Mesenchymal stem cell (in vitro differentiated cells and primary cell): Measurements from ENCODE around the gene NPHP4.

Experiments used
- DNase-seq: peaks from one replicate; pipeline ENCODE4 v3.0.0-alpha.2; 2013
- H2AFZ ChIP-seq: one replicate; pipeline ENCODE4 v1.6.1; 2013; ENCODE audit warnings: low read depth, mild to moderate bottlenecking, control low read depth, inconsistent platforms, low read length, moderate library complexity
- H2AK5ac ChIP-seq: 2 replicates; pipeline ENCODE4 v1.6.1; 2013; ENCODE audit warnings: low read length, moderate library complexity, mild to moderate bottlenecking, inconsistent platforms; ENCODE audit not compliant: severe bottlenecking
- H2BK120ac ChIP-seq: one replicate; pipeline ENCODE4 v1.6.1; 2013; ENCODE audit warnings: low read depth, mild to moderate bottlenecking, inconsistent platforms, low read length, moderate library complexity
- H2BK12ac ChIP-seq, 2 experiments: one replicate each; pipeline ENCODE4 v1.6.1; 2013; ENCODE audit warnings: inconsistent platforms in 2 of 2, low read length in 2 of 2, mild to moderate bottlenecking in 2 of 2, moderate library complexity in 2 of 2, control low read depth in 1 of 2
- H2BK15ac ChIP-seq: one replicate; pipeline ENCODE4 v1.6.1; 2013; ENCODE audit warnings: mild to moderate bottlenecking, low read depth, inconsistent platforms; ENCODE audit not compliant: poor library complexity, severe bottlenecking
- H2BK5ac ChIP-seq: 2 replicates; pipeline ENCODE4 v1.6.1; 2013; ENCODE audit warnings: low read depth, mild to moderate bottlenecking, low read length, control low read depth, inconsistent platforms; ENCODE audit not compliant: poor library complexity, severe bottlenecking
- H3K14ac ChIP-seq, 2 experiments: one replicate each; pipeline ENCODE4 v1.6.1; 2013; ENCODE audit warnings: inconsistent platforms in 2 of 2, low read length in 2 of 2, control low read depth in 1 of 2, mild to moderate bottlenecking in 1 of 2, moderate library complexity in 1 of 2
- H3K18ac ChIP-seq, 2 experiments: one replicate each; pipeline ENCODE4 v1.6.1; 2013; ENCODE audit warnings: inconsistent platforms in 2 of 2, low read length in 2 of 2, control low read depth in 1 of 2, low read depth in 1 of 2, mild to moderate bottlenecking in 1 of 2
- H3K23ac ChIP-seq, 2 experiments: one replicate each; pipeline ENCODE4 v1.6.1; 2013; ENCODE audit warnings: inconsistent platforms in 2 of 2, low read length in 2 of 2, mild to moderate bottlenecking in 2 of 2, moderate library complexity in 2 of 2, control low read depth in 1 of 2
- H3K27ac ChIP-seq: 2 replicates; pipeline ENCODE4 v1.5.1; 2013; ENCODE audit warnings: mild to moderate bottlenecking, moderate library complexity, low read length, control low read depth, inconsistent platforms; ENCODE audit not compliant: poor library complexity, severe bottlenecking
- H3K27me3 ChIP-seq, 2 experiments: 2 replicates each; pipeline versions ENCODE4 v1.6.1 to v1.7.0; 2013; ENCODE audit warnings: low read length in 2 of 2, mild to moderate bottlenecking in 2 of 2, moderate library complexity in 2 of 2, control low read depth in 1 of 2, inconsistent platforms in 1 of 2; ENCODE audit not compliant: control insufficient read depth in 1 of 2, insufficient read depth in 1 of 2
- H3K36me3 ChIP-seq, 2 experiments: 2 replicates each; pipeline versions ENCODE4 v1.6.1 to v1.7.0; 2013; ENCODE audit warnings: low read length in 2 of 2, control low read depth in 1 of 2, inconsistent platforms in 1 of 2, low read depth in 1 of 2, mild to moderate bottlenecking in 1 of 2; ENCODE audit not compliant: insufficient read depth in 2 of 2, control insufficient read depth in 1 of 2
- H3K4ac ChIP-seq, 2 experiments: one replicate each; pipeline ENCODE4 v1.6.1; 2013; ENCODE audit warnings: inconsistent platforms in 2 of 2, low read length in 2 of 2, mild to moderate bottlenecking in 2 of 2, moderate library complexity in 2 of 2, control low read depth in 1 of 2, low read depth in 1 of 2
- H3K4me1 ChIP-seq: 2 replicates; pipeline ENCODE4 v1.6.1; 2013; ENCODE audit warnings: low read depth, low read length, control low read depth; ENCODE audit not compliant: control insufficient read depth, insufficient read depth
- H3K4me2 ChIP-seq: 2 replicates; pipeline ENCODE4 v1.6.1; 2013; ENCODE audit warnings: low read length, mild to moderate bottlenecking, inconsistent platforms; ENCODE audit not compliant: poor library complexity, severe bottlenecking
- H3K4me3 ChIP-seq, 2 experiments: 2 replicates each; pipeline versions ENCODE4 v1.5.1 to v1.7.0; 2013; ENCODE audit warnings: low read length in 2 of 2, mild to moderate bottlenecking in 2 of 2, control low read depth in 1 of 2, low read depth in 1 of 2; ENCODE audit not compliant: insufficient read depth in 1 of 2
- H3K79me1 ChIP-seq: replicated peaks from 2 replicates; pipeline ENCODE4 v1.6.1; 2013; ENCODE audit warnings: mild to moderate bottlenecking, control low read depth, low read length, inconsistent platforms; ENCODE audit not compliant: poor library complexity, severe bottlenecking
- H3K9ac ChIP-seq: 2 replicates; pipeline ENCODE4 v1.7.0; 2013; ENCODE audit warnings: mild to moderate bottlenecking, low read length, moderate library complexity
- H3K9me3 ChIP-seq: 2 replicates; pipeline ENCODE4 v1.7.0; 2013; ENCODE audit warnings: mild to moderate bottlenecking, low read length; ENCODE audit not compliant: control insufficient read depth
- H4K8ac ChIP-seq: one replicate; pipeline ENCODE4 v1.6.1; 2013; ENCODE audit warnings: inconsistent platforms, mild to moderate bottlenecking, low read length, moderate library complexity
- H4K91ac ChIP-seq: one replicate; pipeline ENCODE4 v1.6.1; 2013; ENCODE audit warnings: mild to moderate bottlenecking, low read length, inconsistent platforms
- WGBS: methylation state at CpG from one replicate; pipeline ENCODE4 v1.1.7; 2013; ENCODE audit warnings: mixed read lengths; 5-methylcytosine and 5-hydroxymethylcytosine counted together

Gene NPHP4

GRCh38 chr1:5967351-5968160 lies 24.7 kb downstream of the NPHP4 start:
- Histone ChIP-seq H2AFZ (no peak overlapping the region), H4K8ac (no peak overlapping the region), H3K4ac (no peak overlapping the region), H2AK5ac (no peak overlapping the region), H3K27me3 (no peaks in the 10 kb centered on the region), H3K23ac (no peak overlapping the region), H2BK120ac (no peak overlapping the region), H4K91ac (no peak overlapping the region), H3K9me3 (no peaks in the 10 kb centered on the region), H3K18ac (no peak overlapping the region), H3K4me2 (no peak overlapping the region), H3K36me3 (peaks cover 9 to 27% of the 10 kb centered on the region in 2 experiments), H3K79me1 (no peaks in the 10 kb centered on the region), H3K4me1 (peaks cover 1% of the 10 kb centered on the region), H2BK5ac (no peak overlapping the region), H3K4me3 (peak overlapping the region in 1 of 2 experiments; percentile 14), H3K27ac (no peak overlapping the region), H3K14ac (no peak overlapping the region), H2BK12ac (no peak overlapping the region), H2BK15ac (no peak overlapping the region), H3K9ac (peak overlapping the region; percentile 45)
- 92% methylated on average over 23 of the region's 23 CpGs for WGBS
- DNase-seq: no peak

GRCh38 chr1:5966543-5967205 lies 25.6 kb downstream of the NPHP4 start:
- Histone ChIP-seq H3K4me3 (peak overlapping the region in 1 of 2 experiments; percentile 14), H4K91ac (no peak overlapping the region), H3K23ac (no peak overlapping the region), H3K4me2 (no peak overlapping the region), H3K9ac (peak overlapping the region; percentile 45), H2BK15ac (no peak overlapping the region), H2AK5ac (no peak overlapping the region), H3K4me1 (peaks cover 1% of the 10 kb centered on the region), H3K27me3 (no peaks in the 10 kb centered on the region), H3K27ac (no peak overlapping the region), H2AFZ (no peak overlapping the region), H3K36me3 (peaks cover 14 to 29% of the 10 kb centered on the region in 2 experiments), H3K18ac (no peak overlapping the region), H2BK120ac (no peak overlapping the region), H3K79me1 (no peaks in the 10 kb centered on the region), H2BK12ac (no peak overlapping the region), H3K9me3 (no peaks in the 10 kb centered on the region), H2BK5ac (no peak overlapping the region), H3K14ac (no peak overlapping the region), H4K8ac (no peak overlapping the region), H3K4ac (no peak overlapping the region)
- WGBS: 83% methylated on average over 17 of the region's 17 CpGs
- no peak for DNase-seq

GRCh38 chr1:5965586-5966131 lies 26.6 kb downstream of the NPHP4 start:
- no peak for DNase-seq
- Histone ChIP-seq H3K9me3 (no peaks in the 10 kb centered on the region), H2BK5ac (no peak overlapping the region), H3K27me3 (no peaks in the 10 kb centered on the region), H2AK5ac (no peak overlapping the region), H3K18ac (no peak overlapping the region), H3K4ac (no peak overlapping the region), H2BK120ac (no peak overlapping the region), H3K4me1 (peaks cover 1% of the 10 kb centered on the region), H2BK15ac (no peak overlapping the region), H3K27ac (no peak overlapping the region), H4K91ac (no peak overlapping the region), H2BK12ac (no peak overlapping the region), H3K9ac (no peak overlapping the region), H2AFZ (no peak overlapping the region), H3K4me3 (no peak overlapping the region), H3K23ac (no peak overlapping the region), H3K79me1 (no peaks in the 10 kb centered on the region), H3K14ac (no peak overlapping the region), H3K4me2 (no peak overlapping the region), H3K36me3 (peaks cover 25 to 33% of the 10 kb centered on the region in 2 experiments), H4K8ac (no peak overlapping the region)
- WGBS: 92% methylated on average over 16 of the region's 16 CpGs
